Neural cell (in vitro differentiated cells): ENCODE data around the gene PWWP2B. TPM values are rescaled to one million over a fixed set of nuclear protein-coding genes. Genes with fewer than 3 reads are reported as not detected.

Experiments
- H2AFZ ChIP-seq: fragments of 200-600, 300-800 bp; sonication (generic), shearing (Covaris generic); 2 replicates; pipeline ENCODE4 v1.6.0; 2014; ENCODE audit warnings: low read depth, mild to moderate bottlenecking, antibody characterized with exemption, low read length, moderate library complexity
- H3F3A ChIP-seq: fragments of 200-600 bp; shearing (Covaris generic); 2 replicates; pipeline ENCODE4 v1.6.1; 2016; ENCODE audit warnings: mild to moderate bottlenecking, moderate library complexity, mixed read lengths, antibody characterized with exemption, low read length; ENCODE audit not compliant: insufficient read depth, poor library complexity, severe bottlenecking
- H3K27ac ChIP-seq: fragments of 200-600, 300-800 bp; sonication (generic), shearing (Covaris generic); 2 replicates; pipeline ENCODE4 v1.5.1; 2014; ENCODE audit warnings: mild to moderate bottlenecking, low read length, moderate library complexity
- H3K27me3 ChIP-seq: fragments of 300-800, 200-600 bp; sonication (generic), shearing (Covaris generic); 2 replicates; pipeline ENCODE4 v1.6.0; 2014; ENCODE audit warnings: mild to moderate bottlenecking, low read depth, low read length, moderate library complexity; ENCODE audit not compliant: insufficient read depth
- H3K36me3 ChIP-seq: fragments of 300-800, 200-600 bp; sonication (generic), shearing (Covaris generic); 2 replicates; pipeline ENCODE4 v1.5.1; 2014; ENCODE audit warnings: mild to moderate bottlenecking, antibody characterized with exemption, low read length, moderate library complexity; ENCODE audit not compliant: insufficient read depth
- H3K4me2 ChIP-seq: fragments of 300-800, 200-600 bp; sonication (generic), shearing (Covaris generic); 2 replicates; pipeline ENCODE4 v1.6.0; 2014; ENCODE audit warnings: mild to moderate bottlenecking, low read length
- H3K4me3 ChIP-seq: fragments of 300-800, 200-600 bp; sonication (generic), shearing (Covaris generic); 2 replicates; pipeline ENCODE4 v1.5.1; 2014; ENCODE audit warnings: mild to moderate bottlenecking, low read length, moderate library complexity
- H3K79me2 ChIP-seq: fragments of 200-600 bp; shearing (Covaris generic); replicated peaks from 2 replicates; pipeline ENCODE4 v1.6.0; 2014; ENCODE audit warnings: mild to moderate bottlenecking, low read length, moderate library complexity; ENCODE audit not compliant: insufficient read depth
- H3K9ac ChIP-seq: fragments of 300-800, 200-600 bp; sonication (generic), shearing (Covaris generic); 2 replicates; pipeline ENCODE4 v1.6.1; 2016; ENCODE audit warnings: mild to moderate bottlenecking, low read length, mixed read lengths
- H3K9me2 ChIP-seq: fragments of 200-600 bp; shearing (Covaris generic); 2 replicates; pipeline ENCODE4 v1.6.1; 2016; ENCODE audit warnings: mild to moderate bottlenecking, low read length, mixed read lengths; ENCODE audit not compliant: insufficient read depth
- H3K9me3 ChIP-seq: fragments of 200-600, 300-800 bp; sonication (generic), shearing (Covaris generic); 2 replicates; pipeline ENCODE4 v1.6.1; 2016; ENCODE audit warnings: mild to moderate bottlenecking, mixed run types, low read length, moderate library complexity, mixed read lengths
- H4K20me1 ChIP-seq: fragments of 200-600 bp; shearing (Covaris generic); 2 replicates; pipeline ENCODE4 v1.6.1; 2016; ENCODE audit warnings: mild to moderate bottlenecking, mixed run types; ENCODE audit not compliant: insufficient read depth
- EZH2 ChIP-seq: fragments of 200-600, 300-800 bp; shearing (Covaris generic), sonication (generic); IDR thresholded peaks from 2 replicates; pipeline ENCODE4 v1.6.1; 2014; ENCODE audit warnings: antibody characterized with exemption, low read length, borderline replicate concordance, mild to moderate bottlenecking; ENCODE audit not compliant: insufficient read depth, poor library complexity, severe bottlenecking
- RAD21 ChIP-seq: fragments of 450-650 bp; conservative IDR thresholded peaks from 2 replicates; pipeline ENCODE4 v1.6.1; 2014; ENCODE audit warnings: antibody characterized with exemption, mild to moderate bottlenecking, moderate library complexity
- SMC3 ChIP-seq: fragments of 450-650 bp; conservative IDR thresholded peaks from 2 replicates; pipeline ENCODE4 v1.6.1; 2014; ENCODE audit warnings: antibody characterized with exemption, mild to moderate bottlenecking, moderate library complexity; ENCODE audit not compliant: poor library complexity
- TAF1 ChIP-seq: IDR thresholded peaks from 2 replicates; pipeline ENCODE4 v1.6.1; 2012; ENCODE audit warnings: low read depth
- polyA plus RNA-seq: library from polyadenylated mRNA; depleted of rRNA; stranded (reverse); fragments of >200 nt; gene quantifications from 2 replicates; pipeline ENCODE4 v1.2.3, GENCODE V29; 2014
- TF ChIP-seq, protein P1 (sequence below): IDR thresholded peaks from 2 replicates; pipeline ENCODE4 v1.6.1; 2012; ENCODE audit warnings: borderline replicate concordance
- TF ChIP-seq, protein P2 (sequence below): fragments of 450-650 bp; IDR thresholded peaks from 2 replicates; pipeline ENCODE4 v1.5.1; 2014; ENCODE audit warnings: antibody characterized with exemption, mild to moderate bottlenecking, moderate library complexity; ENCODE audit not compliant: poor library complexity, severe bottlenecking

PWWP2B gene
- polyA plus RNA-seq, 1 donor from 2014 or later: 13.0 TPM

DNA sequence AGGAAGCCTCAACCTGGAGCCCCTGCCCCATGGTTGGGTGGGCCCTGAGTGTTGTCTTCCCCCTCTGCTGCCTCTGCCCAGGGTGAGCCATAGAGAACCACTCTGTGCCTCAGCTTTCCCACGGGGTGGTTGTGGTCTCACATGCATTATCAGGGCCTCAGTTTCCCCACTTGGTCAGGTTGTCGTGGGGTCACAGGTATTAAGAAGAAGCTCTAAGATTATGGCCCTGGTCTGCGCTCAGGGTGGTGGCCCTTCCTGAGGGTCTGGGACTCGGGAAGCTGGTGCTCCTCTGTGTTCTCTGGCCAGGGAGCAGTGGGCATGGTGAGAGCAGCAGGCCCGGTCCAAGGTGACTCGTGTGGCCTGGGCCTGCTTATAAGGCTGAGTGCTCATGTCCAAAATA lies 47.2 kb upstream of the PWWP2B start:
- TF ChIP-seq RAD21 (no peak), TAF1 (no peak)
- H3K36me3 ChIP-seq: no peaks in the 10 kb centered on the region
- H3F3A ChIP-seq: no peaks in the 10 kb centered on the region
- no peaks in the 10 kb centered on the region for H3K9me3 ChIP-seq
- no peak overlapping the region for H3K27ac ChIP-seq
- H4K20me1 ChIP-seq: no peaks in the 10 kb centered on the region
- H3K9ac ChIP-seq: no peak overlapping the region
- no peak overlapping the region for H3K4me3 ChIP-seq
- no peak overlapping the region for H3K4me2 ChIP-seq
- no peaks in the 10 kb centered on the region for H3K27me3 ChIP-seq
- no peaks in the 10 kb centered on the region for H3K79me2 ChIP-seq
- H3K9me2 ChIP-seq: no peaks in the 10 kb centered on the region
- no peak overlapping the region for H2AFZ ChIP-seq

DNA sequence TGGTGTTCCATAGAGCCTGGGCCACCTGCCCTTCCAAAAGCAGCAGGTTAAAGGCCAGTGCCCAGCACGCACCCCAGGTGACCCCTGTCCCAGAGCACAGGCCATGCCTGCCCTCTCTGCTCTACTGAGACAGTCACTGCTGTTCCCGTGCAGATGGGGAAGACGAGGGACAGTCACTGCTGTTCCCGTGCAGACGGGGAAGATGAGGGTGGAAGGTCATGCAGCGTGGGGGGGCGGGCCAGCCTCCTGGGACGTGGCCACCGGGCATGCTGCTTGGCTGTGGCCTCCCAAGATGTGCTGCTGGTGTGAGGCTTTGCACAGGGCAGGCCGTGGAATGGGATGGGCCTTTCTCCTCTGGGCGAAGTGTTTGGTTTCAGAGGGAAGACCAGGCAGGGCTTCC lies 46.6 kb upstream of the PWWP2B start:
- Histone ChIP-seq H3K27ac (no peak overlapping the region), H2AFZ (no peak overlapping the region), H3K79me2 (no peaks in the 10 kb centered on the region), H3K27me3 (no peaks in the 10 kb centered on the region), H4K20me1 (no peaks in the 10 kb centered on the region), H3K9me2 (no peaks in the 10 kb centered on the region), H3K4me3 (no peak overlapping the region), H3K4me2 (no peak overlapping the region), H3K9ac (no peak overlapping the region), H3K9me3 (no peaks in the 10 kb centered on the region), H3F3A (no peaks in the 10 kb centered on the region), H3K36me3 (no peaks in the 10 kb centered on the region)
- TF ChIP-seq, protein P1, sequence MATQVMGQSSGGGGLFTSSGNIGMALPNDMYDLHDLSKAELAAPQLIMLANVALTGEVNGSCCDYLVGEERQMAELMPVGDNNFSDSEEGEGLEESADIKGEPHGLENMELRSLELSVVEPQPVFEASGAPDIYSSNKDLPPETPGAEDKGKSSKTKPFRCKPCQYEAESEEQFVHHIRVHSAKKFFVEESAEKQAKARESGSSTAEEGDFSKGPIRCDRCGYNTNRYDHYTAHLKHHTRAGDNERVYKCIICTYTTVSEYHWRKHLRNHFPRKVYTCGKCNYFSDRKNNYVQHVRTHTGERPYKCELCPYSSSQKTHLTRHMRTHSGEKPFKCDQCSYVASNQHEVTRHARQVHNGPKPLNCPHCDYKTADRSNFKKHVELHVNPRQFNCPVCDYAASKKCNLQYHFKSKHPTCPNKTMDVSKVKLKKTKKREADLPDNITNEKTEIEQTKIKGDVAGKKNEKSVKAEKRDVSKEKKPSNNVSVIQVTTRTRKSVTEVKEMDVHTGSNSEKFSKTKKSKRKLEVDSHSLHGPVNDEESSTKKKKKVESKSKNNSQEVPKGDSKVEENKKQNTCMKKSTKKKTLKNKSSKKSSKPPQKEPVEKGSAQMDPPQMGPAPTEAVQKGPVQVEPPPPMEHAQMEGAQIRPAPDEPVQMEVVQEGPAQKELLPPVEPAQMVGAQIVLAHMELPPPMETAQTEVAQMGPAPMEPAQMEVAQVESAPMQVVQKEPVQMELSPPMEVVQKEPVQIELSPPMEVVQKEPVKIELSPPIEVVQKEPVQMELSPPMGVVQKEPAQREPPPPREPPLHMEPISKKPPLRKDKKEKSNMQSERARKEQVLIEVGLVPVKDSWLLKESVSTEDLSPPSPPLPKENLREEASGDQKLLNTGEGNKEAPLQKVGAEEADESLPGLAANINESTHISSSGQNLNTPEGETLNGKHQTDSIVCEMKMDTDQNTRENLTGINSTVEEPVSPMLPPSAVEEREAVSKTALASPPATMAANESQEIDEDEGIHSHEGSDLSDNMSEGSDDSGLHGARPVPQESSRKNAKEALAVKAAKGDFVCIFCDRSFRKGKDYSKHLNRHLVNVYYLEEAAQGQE: no peak

DNA sequence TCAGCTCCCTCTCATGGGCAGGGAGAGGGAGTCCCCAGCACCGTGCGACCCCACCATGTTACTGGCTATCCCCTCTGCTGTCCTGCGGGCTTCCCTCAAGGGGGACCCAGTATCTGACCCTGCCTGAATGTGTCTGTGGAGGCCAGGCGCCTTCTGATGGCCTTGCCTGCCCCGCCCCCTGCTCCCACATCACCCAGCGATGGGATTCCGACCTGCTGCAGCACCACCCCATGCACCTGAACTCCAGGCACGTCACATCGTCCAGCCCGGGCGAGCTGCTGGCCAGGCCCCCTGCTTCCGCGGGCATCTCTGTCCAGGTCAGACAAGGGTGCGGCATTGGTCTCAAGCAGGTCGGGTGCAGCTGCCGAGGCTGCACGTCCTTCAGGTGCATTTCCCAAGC lies 46.1 kb upstream of the PWWP2B start:
- no peaks in the 10 kb centered on the region for H3K9me3 ChIP-seq
- no peak overlapping the region for H3K27ac ChIP-seq
- TF ChIP-seq SMC3: no peak
- no peak for TF ChIP-seq EZH2
- TF ChIP-seq, protein P2, sequence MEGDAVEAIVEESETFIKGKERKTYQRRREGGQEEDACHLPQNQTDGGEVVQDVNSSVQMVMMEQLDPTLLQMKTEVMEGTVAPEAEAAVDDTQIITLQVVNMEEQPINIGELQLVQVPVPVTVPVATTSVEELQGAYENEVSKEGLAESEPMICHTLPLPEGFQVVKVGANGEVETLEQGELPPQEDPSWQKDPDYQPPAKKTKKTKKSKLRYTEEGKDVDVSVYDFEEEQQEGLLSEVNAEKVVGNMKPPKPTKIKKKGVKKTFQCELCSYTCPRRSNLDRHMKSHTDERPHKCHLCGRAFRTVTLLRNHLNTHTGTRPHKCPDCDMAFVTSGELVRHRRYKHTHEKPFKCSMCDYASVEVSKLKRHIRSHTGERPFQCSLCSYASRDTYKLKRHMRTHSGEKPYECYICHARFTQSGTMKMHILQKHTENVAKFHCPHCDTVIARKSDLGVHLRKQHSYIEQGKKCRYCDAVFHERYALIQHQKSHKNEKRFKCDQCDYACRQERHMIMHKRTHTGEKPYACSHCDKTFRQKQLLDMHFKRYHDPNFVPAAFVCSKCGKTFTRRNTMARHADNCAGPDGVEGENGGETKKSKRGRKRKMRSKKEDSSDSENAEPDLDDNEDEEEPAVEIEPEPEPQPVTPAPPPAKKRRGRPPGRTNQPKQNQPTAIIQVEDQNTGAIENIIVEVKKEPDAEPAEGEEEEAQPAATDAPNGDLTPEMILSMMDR: no peak
- TF ChIP-seq, protein P1: no peak
- no peak overlapping the region for H3K9ac ChIP-seq
- H3K27me3 ChIP-seq: no peaks in the 10 kb centered on the region
- H3K9me2 ChIP-seq: no peaks in the 10 kb centered on the region
- H3K36me3 ChIP-seq: no peaks in the 10 kb centered on the region
- H2AFZ ChIP-seq: no peak overlapping the region
- H4K20me1 ChIP-seq: no peaks in the 10 kb centered on the region
- no peaks in the 10 kb centered on the region for H3K79me2 ChIP-seq
- H3F3A ChIP-seq: no peaks in the 10 kb centered on the region
- no peak overlapping the region for H3K4me3 ChIP-seq
- no peak overlapping the region for H3K4me2 ChIP-seq
